ENCODE results near the gene ROR2. TPM values are rescaled to one million over a fixed set of nuclear protein-coding genes. Genes with fewer than 3 reads are reported as not detected.
A peak's percentile ranks its signal among the peaks of the same experiment; 100 is the strongest.

The ROR2 gene
- total and polyA plus RNA-seq, 2 experiments from 2014 or later, result 8.1 to 18.8 TPM

DNA sequence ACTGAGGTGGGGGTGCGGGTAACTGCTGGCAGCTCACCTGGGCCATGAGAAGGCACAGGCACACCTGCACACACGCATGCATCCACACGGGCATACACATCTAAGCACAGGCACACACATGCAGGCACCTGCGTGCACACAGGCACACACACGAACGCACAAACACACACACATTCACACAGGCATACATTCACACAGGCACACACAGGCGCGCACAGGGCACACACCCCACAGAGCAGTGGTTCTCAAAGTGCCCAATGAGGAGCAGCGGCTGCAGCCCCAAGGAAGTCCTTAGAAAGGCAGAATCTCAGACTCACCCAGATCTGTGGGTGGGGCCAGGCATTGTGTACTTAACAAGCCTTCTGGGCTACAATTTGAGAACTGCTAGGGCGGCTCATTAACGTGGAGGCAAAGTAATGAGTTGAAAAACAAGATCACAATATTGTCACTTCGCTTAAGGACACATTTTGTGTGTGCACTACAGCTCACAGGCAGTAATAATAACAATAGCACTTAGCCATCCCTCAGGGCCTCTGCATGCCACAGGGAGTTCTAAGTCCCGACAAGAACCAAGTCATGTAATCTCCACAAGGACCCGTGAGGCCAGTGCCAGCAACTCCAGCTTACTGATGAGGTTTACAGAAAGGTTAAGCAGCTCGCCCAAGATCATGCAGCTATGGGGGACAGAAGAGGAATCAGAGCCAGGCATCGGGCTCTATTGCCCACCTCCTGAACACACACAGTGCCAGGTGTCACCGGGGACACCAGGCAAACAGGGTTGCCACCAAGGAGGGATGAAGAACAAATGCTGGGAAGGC lies 91.6 kb downstream of the ROR2 start:
- Histone ChIP-seq H3F3A (replicated peaks; ENCODE audit: low read depth) (no peaks in the 10 kb centered on the region), H3K36me3 (ENCODE audit: insufficient read depth) (no peaks in the 10 kb centered on the region), H2AFZ (0 out of 2 replicates have a peak overlapping the region, but pooled peaks have one; percentile 1), H3K27ac (ENCODE audit: low read depth) (no peak overlapping the region), H3K4me2 (no peak overlapping the region), H3K27me3 (ENCODE audit: insufficient read depth) (no peaks in the 10 kb centered on the region), H3K79me2 (replicated peaks; ENCODE audit: insufficient read depth) (peaks cover 7% of the 10 kb centered on the region; the same call in 1 of the 2 replicates), H3K9me2 (ENCODE audit: insufficient read depth) (no peaks in the 10 kb centered on the region; the same call in 1 of the 2 replicates), H3K4me3 (no peak overlapping the region), H4K20me1 (replicated peaks; ENCODE audit: insufficient read depth) (no peaks in the 10 kb centered on the region; the same call in 1 of the 2 replicates), H3K4me1 (ENCODE audit: insufficient read depth) (peaks cover 6% of the 10 kb centered on the region)
- peaks cover 17% of the 10 kb centered on the region; the same call in 2 of the 3 replicates for H3K36me3 Mint-ChIP-seq (ENCODE audit: low read depth)
- peaks cover 41% of the 10 kb centered on the region for H3K4me1 Mint-ChIP-seq
- ATAC-seq (peak; percentile 59), DNase-seq (ENCODE audit: low spot score) (peak; percentile 44)
- H3K27me3 Mint-ChIP-seq (ENCODE audit: insufficient read depth, low read depth, poor library complexity), result peaks cover 9% of the 10 kb centered on the region
- TF ChIP-seq CREB1 (CRISPR knock-in tag; IDR thresholded peaks at IDR 0.05; ENCODE audit: low read depth) (no peak), STAT1 (IDR thresholded peaks at IDR 0.05; ENCODE audit: unreplicated experiment) (no peak), NANOG (IDR thresholded peaks at IDR 0.05; ENCODE audit: borderline replicate concordance) (no peak)
- peak overlapping the region; percentile 66 for H3K27ac Mint-ChIP-seq
- no peak overlapping the region for H3K4me3 Mint-ChIP-seq
- H3K9me3 Mint-ChIP-seq, result peaks cover 18% of the 10 kb centered on the region

DNA sequence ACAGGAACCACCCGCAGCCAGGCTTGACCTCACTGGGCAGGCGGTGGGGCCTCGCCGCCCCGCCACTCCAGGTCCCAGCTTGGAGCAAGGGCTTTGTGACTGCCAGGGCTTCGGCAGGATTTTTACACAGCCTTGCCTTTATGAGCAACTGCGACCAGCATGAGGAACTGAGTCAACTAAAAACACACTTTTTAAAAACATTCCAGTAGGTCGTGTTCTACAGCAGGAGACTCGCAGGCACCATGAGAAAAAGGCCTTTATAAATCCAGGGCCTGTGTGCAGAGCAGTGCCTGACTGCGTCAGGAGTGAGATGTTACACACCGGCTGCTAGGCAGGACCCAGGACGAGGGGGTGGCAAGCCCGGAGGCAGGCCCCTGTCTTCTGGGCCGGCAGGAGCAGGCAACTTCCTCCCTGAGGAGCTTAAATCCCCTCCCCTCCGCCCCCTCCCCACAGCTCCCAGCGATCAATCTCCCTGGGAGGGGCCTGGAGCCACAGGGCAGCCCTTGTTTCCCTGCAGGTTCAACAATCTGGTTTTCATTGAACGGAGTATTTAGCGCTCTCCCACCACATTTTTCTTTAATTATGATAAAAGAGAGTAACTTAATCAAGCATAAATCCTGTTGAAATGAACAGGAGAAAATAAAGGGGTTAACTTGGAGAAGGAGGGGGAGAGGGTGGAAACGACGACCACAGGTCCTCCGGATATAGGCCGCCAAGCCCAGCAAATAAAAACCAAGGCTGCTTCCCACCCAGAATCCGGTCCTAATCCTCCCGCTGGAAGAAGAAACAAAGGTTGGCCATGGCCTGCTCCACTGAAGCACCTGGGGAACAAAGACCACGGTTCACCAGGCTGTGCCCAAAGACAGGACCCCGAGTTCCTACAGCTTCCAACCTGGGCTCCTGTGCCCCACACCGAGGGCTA lies 92.5 kb downstream of the ROR2 start:
- Histone ChIP-seq H3K9me2 (ENCODE audit: insufficient read depth) (no peaks in the 10 kb centered on the region; the same call in 1 of the 2 replicates), H2AFZ (0 out of 2 replicates have a peak overlapping the region, but pooled peaks have one; percentile 1), H3K4me1 (ENCODE audit: insufficient read depth) (peaks cover 6% of the 10 kb centered on the region), H3K4me2 (no peak overlapping the region; the same call in 1 of the 2 replicates), H3K27ac (ENCODE audit: low read depth) (no peak overlapping the region), H3K27me3 (ENCODE audit: insufficient read depth) (no peaks in the 10 kb centered on the region), H3K79me2 (replicated peaks; ENCODE audit: insufficient read depth) (0 out of 2 replicates have a peak, but pooled peaks cover 4% of the 10 kb centered on the region), H3F3A (replicated peaks; ENCODE audit: low read depth) (no peaks in the 10 kb centered on the region), H3K36me3 (ENCODE audit: insufficient read depth) (no peaks in the 10 kb centered on the region), H4K20me1 (replicated peaks; ENCODE audit: insufficient read depth) (no peaks in the 10 kb centered on the region), H3K4me3 (no peak overlapping the region)
- Mint-ChIP-seq H3K4me3 (no peak overlapping the region), H3K4me1 (peaks cover 41% of the 10 kb centered on the region), H3K36me3 (ENCODE audit: low read depth) (peaks cover 17% of the 10 kb centered on the region; the same call in 2 of the 3 replicates), H3K27ac (peak overlapping the region; percentile 81), H3K9me3 (peaks cover 18% of the 10 kb centered on the region), H3K27me3 (ENCODE audit: insufficient read depth, low read depth, poor library complexity) (peaks cover 9% of the 10 kb centered on the region)
- DNase-seq (ENCODE audit: low spot score), result peak; percentile 57
- peak; percentile 83 for ATAC-seq
- TF ChIP-seq EZH2 (IDR thresholded peaks at IDR 0.05; ENCODE audit: low read depth, unreplicated experiment), result no peak
- TF ChIP-seq POLR2AphosphoS5 (IDR thresholded peaks at IDR 0.05; ENCODE audit: low read depth), result no peak
- no peak for TF ChIP-seq REST (IDR thresholded peaks at IDR 0.05; ENCODE audit: unreplicated experiment)
- TF ChIP-seq, protein P1, sequence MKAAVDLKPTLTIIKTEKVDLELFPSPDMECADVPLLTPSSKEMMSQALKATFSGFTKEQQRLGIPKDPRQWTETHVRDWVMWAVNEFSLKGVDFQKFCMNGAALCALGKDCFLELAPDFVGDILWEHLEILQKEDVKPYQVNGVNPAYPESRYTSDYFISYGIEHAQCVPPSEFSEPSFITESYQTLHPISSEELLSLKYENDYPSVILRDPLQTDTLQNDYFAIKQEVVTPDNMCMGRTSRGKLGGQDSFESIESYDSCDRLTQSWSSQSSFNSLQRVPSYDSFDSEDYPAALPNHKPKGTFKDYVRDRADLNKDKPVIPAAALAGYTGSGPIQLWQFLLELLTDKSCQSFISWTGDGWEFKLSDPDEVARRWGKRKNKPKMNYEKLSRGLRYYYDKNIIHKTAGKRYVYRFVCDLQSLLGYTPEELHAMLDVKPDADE (IDR thresholded peaks at IDR 0.05), result no peak
- TF ChIP-seq NANOG (IDR thresholded peaks at IDR 0.05; ENCODE audit: borderline replicate concordance), result no peak

All from GM23338 (cell line).